ENCODE data around the gene WWOX. TPM values are rescaled to one million over a fixed set of nuclear protein-coding genes. Genes with fewer than 3 reads are reported as not detected.

Gene WWOX
- total RNA-seq, 2 donors from 2014 or later: 33.8 to 82.5 TPM

DNA sequence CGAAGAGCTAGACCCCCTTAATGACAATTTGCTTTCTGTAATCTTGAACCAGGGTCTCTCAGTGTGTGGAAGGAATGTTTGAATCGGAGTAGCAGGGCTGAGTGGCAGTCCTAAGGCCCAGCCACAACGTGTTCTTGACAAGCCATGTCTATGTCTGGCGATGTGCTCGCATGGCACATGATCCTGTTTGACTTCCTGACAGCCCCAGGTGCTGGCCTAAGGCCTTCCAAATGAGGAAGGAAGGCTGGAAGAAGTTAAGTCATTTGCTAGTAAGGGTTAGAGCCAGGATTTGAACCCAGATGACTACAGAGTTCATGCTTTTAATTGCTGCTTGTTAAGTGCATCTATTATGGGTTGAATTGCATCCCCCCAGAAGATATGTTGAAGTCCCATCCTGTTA, 1014.4 kb downstream of the WWOX start:
- Histone ChIP-seq H3K4me3 (no peak overlapping the region), H3K27ac (no peak overlapping the region), H3K4me1 (ENCODE audit: control insufficient read depth in 1 of 2, low read depth in 2 of 2) (no peaks in the 10 kb centered on the region), H3K27me3 (replicated peaks; ENCODE audit: insufficient read depth) (no peaks in the 10 kb centered on the region), H3K36me3 (no peaks in the 10 kb centered on the region), H3K9me3 (peaks cover 6% of the 10 kb centered on the region)
- TF ChIP-seq, protein P1, sequence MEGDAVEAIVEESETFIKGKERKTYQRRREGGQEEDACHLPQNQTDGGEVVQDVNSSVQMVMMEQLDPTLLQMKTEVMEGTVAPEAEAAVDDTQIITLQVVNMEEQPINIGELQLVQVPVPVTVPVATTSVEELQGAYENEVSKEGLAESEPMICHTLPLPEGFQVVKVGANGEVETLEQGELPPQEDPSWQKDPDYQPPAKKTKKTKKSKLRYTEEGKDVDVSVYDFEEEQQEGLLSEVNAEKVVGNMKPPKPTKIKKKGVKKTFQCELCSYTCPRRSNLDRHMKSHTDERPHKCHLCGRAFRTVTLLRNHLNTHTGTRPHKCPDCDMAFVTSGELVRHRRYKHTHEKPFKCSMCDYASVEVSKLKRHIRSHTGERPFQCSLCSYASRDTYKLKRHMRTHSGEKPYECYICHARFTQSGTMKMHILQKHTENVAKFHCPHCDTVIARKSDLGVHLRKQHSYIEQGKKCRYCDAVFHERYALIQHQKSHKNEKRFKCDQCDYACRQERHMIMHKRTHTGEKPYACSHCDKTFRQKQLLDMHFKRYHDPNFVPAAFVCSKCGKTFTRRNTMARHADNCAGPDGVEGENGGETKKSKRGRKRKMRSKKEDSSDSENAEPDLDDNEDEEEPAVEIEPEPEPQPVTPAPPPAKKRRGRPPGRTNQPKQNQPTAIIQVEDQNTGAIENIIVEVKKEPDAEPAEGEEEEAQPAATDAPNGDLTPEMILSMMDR (IDR thresholded peaks at IDR 0.05): no peak
- ATAC-seq (ENCODE audit: insufficient number of reproducible peaks, low FRiP score, low read depth) (no peak), DNase-seq (ENCODE audit: low spot score) (no peak)

DNA sequence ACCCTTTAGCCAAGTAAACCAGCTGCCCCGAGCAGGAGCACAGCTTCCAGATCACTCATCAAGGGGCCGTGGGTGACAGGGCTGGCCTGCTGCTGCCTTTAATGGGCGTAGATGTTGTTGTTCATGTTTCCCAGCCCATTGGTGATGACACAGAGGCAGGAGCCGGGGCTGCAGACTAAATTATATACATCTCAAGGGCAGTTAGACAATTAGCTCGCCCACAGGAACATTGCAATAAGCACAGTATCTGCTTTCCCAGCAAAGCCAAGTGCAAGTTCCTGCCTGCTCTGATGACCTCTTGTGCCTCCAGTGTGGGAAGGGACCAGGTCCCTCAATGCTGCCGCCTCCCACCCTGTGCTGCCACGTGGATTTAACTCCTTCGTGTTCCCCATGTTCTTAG, 1015.3 kb downstream of the WWOX start:
- no peak for ATAC-seq (ENCODE audit: insufficient number of reproducible peaks, low FRiP score, low read depth)
- H3K9me3 ChIP-seq: peaks cover 6% of the 10 kb centered on the region
- no peaks in the 10 kb centered on the region for H3K36me3 ChIP-seq
- no peaks in the 10 kb centered on the region for H3K27me3 ChIP-seq (replicated peaks; ENCODE audit: insufficient read depth)
- no peak overlapping the region for H3K4me3 ChIP-seq
- no peak for DNase-seq (ENCODE audit: low spot score)
- no peak overlapping the region for H3K27ac ChIP-seq
- no peaks in the 10 kb centered on the region for H3K4me1 ChIP-seq (ENCODE audit: control insufficient read depth in 1 of 2, low read depth in 2 of 2)
- TF ChIP-seq, protein P1 (IDR thresholded peaks at IDR 0.05): no peak

DNA sequence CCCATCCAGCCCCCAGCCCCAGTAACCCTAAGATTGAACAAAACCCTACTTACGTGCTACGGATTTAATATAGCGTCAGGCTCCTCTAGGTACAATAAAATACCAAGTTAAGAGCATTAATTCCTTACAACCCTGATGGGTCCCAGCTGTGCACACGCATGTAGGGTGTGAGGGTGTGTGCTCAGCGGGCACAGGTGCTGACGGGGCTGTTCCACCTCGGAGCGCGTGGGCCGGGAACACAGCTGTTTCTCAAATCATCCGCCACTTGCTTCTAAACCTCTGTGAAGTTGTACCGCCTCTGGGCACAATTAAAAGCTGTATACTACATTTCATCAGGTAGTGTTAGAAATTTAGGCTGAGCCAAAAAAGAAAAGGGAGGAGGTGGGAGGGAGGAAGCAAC, 1022.5 kb downstream of the WWOX start:
- Histone ChIP-seq H3K36me3 (no peaks in the 10 kb centered on the region), H3K27ac (no peak overlapping the region), H3K4me3 (no peak overlapping the region), H3K4me1 (ENCODE audit: control insufficient read depth in 1 of 2, low read depth in 2 of 2) (no peaks in the 10 kb centered on the region), H3K27me3 (replicated peaks; ENCODE audit: insufficient read depth) (no peaks in the 10 kb centered on the region), H3K9me3 (peaks cover 3% of the 10 kb centered on the region)
- DNase-seq (ENCODE audit: low spot score) (no peak), ATAC-seq (ENCODE audit: insufficient number of reproducible peaks, low FRiP score, low read depth) (no peak)
- TF ChIP-seq, protein P1 (IDR thresholded peaks at IDR 0.05): no peak

DNA sequence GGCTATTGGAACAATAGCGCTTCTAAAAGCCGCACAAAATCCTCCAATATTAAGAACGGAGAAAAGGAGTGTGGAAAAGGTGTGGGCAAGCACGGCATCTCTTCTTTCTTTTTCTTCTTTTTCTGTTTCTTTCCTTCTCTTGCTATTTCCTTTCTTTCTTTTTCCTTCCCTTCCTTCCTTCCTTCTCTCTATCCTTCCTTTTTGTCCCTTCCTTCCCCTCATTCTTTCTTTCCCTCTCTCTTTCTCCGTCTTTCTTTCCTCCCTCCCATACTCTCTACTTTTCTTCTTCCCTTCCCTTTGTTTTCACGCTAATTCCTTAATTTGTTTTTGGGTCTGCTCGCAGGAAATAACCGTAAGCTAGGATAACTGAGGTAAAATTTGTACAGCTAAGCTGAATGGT, 1022.9 kb downstream of the WWOX start:
- H3K36me3 ChIP-seq: no peaks in the 10 kb centered on the region
- H3K9me3 ChIP-seq: no peaks in the 10 kb centered on the region
- H3K27me3 ChIP-seq (replicated peaks; ENCODE audit: insufficient read depth): no peaks in the 10 kb centered on the region
- ATAC-seq (ENCODE audit: insufficient number of reproducible peaks, low FRiP score, low read depth) (no peak), DNase-seq (ENCODE audit: low spot score) (no peak)
- TF ChIP-seq, protein P1 (IDR thresholded peaks at IDR 0.05): no peak
- no peaks in the 10 kb centered on the region for H3K4me1 ChIP-seq (ENCODE audit: control insufficient read depth in 1 of 2, low read depth in 2 of 2)
- H3K27ac ChIP-seq: no peak overlapping the region
- no peak overlapping the region for H3K4me3 ChIP-seq

DNA sequence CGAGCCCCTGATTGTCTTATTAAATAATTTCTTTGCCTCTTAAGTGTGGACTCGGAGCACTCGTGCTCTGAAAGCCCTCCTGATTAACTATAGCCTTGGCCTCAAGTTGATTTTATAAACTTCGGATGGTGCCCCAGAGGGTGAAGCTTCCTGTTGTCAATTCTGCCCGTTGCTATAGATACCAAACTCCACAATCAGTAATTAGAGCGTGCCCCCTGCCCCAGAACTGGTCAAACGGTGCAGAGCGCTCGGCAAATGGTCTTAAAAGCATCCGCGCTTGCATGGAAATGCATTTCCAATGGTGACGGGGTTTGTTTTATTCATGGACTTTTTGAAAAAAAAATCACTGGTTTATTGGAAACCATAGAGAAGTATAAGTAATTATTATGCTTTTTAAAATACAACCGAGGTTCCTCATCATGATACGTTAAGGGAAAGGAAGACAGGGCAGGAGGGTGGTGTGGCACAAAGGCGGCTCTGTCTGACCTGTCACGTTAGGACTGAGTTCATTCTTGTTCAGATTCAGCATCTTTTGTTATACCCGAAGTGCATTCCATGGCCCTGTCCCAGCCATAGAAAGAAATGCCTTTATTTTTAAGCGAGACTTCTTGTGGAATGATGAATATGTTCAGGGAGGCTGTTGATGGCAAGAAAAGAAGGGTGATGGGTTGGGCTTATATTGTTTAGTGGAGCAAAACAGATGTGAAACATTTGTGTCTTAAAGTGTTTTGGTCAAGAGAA, 1024.7 kb downstream of the WWOX start:
- Histone ChIP-seq H3K9me3 (no peaks in the 10 kb centered on the region), H3K4me1 (ENCODE audit: control insufficient read depth in 1 of 2, low read depth in 2 of 2) (no peaks in the 10 kb centered on the region), H3K27me3 (replicated peaks; ENCODE audit: insufficient read depth) (no peaks in the 10 kb centered on the region), H3K4me3 (no peak overlapping the region), H3K36me3 (no peaks in the 10 kb centered on the region), H3K27ac (no peak overlapping the region)
- TF ChIP-seq, protein P1 (IDR thresholded peaks at IDR 0.05): no peak
- ATAC-seq (ENCODE audit: insufficient number of reproducible peaks, low FRiP score, low read depth) (no peak), DNase-seq (ENCODE audit: low spot score) (no peak)
